Transverse colon (tissue), 3 donors: Measurements from ENCODE around the gene LKAAEAR1.

Experiments used
- CTCF ChIP-seq, 5 experiments: fragments of 200-600 bp in 3 of 5; fragments of 450-650 bp in 2 of 5; sonication (generic) in 3 of 5; IDR thresholded peaks; 1 replicate in 2 of 5; 2 replicates in 3 of 5; pipeline ENCODE4 v1.5.1; 2016 to 2017; ENCODE audit warnings: antibody characterized with exemption in 5 of 5, inconsistent platforms in 3 of 5, mild to moderate bottlenecking in 2 of 5, moderate library complexity in 1 of 5
- EP300 ChIP-seq: sonication (generic); formaldehyde crosslinking; IDR thresholded peaks from one replicate; pipeline ENCODE4 v1.6.1; 2017; ENCODE audit warnings: antibody characterized with exemption, low read depth
- POLR2A ChIP-seq: fragments of 450-650 bp; IDR thresholded peaks from one replicate; pipeline ENCODE4 v1.6.1; 2016; ENCODE audit warnings: antibody characterized with exemption, mild to moderate bottlenecking, moderate library complexity

- TF ChIP-seq CTCF (IDR thresholded peaks at IDR 0.05) (no peak), EP300 (no peak), POLR2A (no peak)
These were observed 32.6 kb upstream of the LKAAEAR1 start for GRCh38 chr20:64116541-64117431.
